Aorta (tissue), 5 donors: ENCODE measurements around the gene SLC6A1. TPM values are rescaled to one million over a fixed set of nuclear protein-coding genes. Genes with fewer than 3 reads are reported as not detected.
"Not testable (repeated sequence)": the region's sequence is repeated elsewhere in the genome, so short reads cannot be mapped to it uniquely, and the experiment has no call there.

Source experiments
- ATAC-seq: fragments of 200-7000 bp; cut with Tn5 transposase; one replicate; pipeline ENCODE4 v1.9.1; 2022; ENCODE audit warnings: moderate library complexity; ENCODE audit not compliant: low FRiP score
- DNase-seq, 2 donors: peaks; one replicate each; pipeline ENCODE4 v3.0.0-alpha.2; 2020
- H3K27ac ChIP-seq, 2 donors: one replicate each; pipeline ENCODE4 v1.5.1; 2013; ENCODE audit warnings: low read length in 2 of 2, mild to moderate bottlenecking in 2 of 2, moderate library complexity in 2 of 2, control low read depth in 1 of 2, inconsistent platforms in 1 of 2, low read depth in 1 of 2
- H3K27me3 ChIP-seq, 2 donors: one replicate each; pipeline ENCODE4 v1.6.1; 2013; ENCODE audit warnings: control low read depth in 1 of 2, low read length in 1 of 2, mild to moderate bottlenecking in 1 of 2, moderate library complexity in 1 of 2; ENCODE audit not compliant: insufficient read depth in 2 of 2, control insufficient read depth in 1 of 2
- H3K36me3 ChIP-seq, 2 donors: one replicate each; pipeline ENCODE4 v1.6.1; 2013; ENCODE audit warnings: control low read depth in 1 of 2, low read length in 1 of 2, mild to moderate bottlenecking in 1 of 2; ENCODE audit not compliant: insufficient read depth in 2 of 2, control insufficient read depth in 1 of 2
- H3K4me1 ChIP-seq, 2 donors: one replicate each; pipeline ENCODE4 v1.6.1; 2013; ENCODE audit warnings: low read length in 2 of 2, control low read depth in 1 of 2, mild to moderate bottlenecking in 1 of 2, moderate library complexity in 1 of 2; ENCODE audit not compliant: insufficient read depth in 2 of 2, control insufficient read depth in 1 of 2
- H3K4me3 ChIP-seq, 2 donors: one replicate each; pipeline ENCODE4 v1.5.1; 2013; ENCODE audit warnings: low read length in 2 of 2, control low read depth in 1 of 2, mild to moderate bottlenecking in 1 of 2
- H3K9me3 ChIP-seq: one replicate; pipeline ENCODE4 v1.6.1; 2013; ENCODE audit warnings: mild to moderate bottlenecking, low read length; ENCODE audit not compliant: control insufficient read depth
- WGBS, 2 donors: extraction: QIAGEN DNeasy Blood & Tissue Kit; methylation state at CpG; one replicate each; pipeline ENCODE4 v1.1.7; 2013; 5-methylcytosine and 5-hydroxymethylcytosine counted together
- intact Hi-C, 2 donors: fragments of 100-400 bp; cut with DNase I; formaldehyde crosslinking; loops; one replicate each; pipeline versions ENCODE4 v1.14.2 to v1.15.0; 2022
- polyA plus RNA-seq, 2 donors: library from polyadenylated mRNA; stranded (reverse); fragments of 200-250 nt; gene quantifications; one replicate each; pipeline ENCODE4 v1.2.3, GENCODE V29; 2013
- total RNA-seq, 2 donors: library from RNA; stranded (reverse); fragmentation: NEBNext Ultra II Directional; extraction: Animal tissue kit (Norgen Biotek cat#: 25700); gene quantifications; one replicate each; pipeline ENCODE4 v1.2.1, GENCODE V29; 2021
- donor health status: healthy with polysubstance abuse.
- donor health status: Bipolar disorder and iron deficiency.
- donor health status: DM: no; HTN: no; CAD: no.
- donor health status: DM: no; HTN: no; CAD: no.
- donor health status: DM: yes; HTN: yes; CAD: no.

Gene SLC6A1
- total and polyA plus RNA-seq, 4 donors: 0.50 to 4.9 (median 1.8) TPM

- H3K36me3 ChIP-seq, H3K27ac ChIP-seq, H3K4me3 ChIP-seq, ATAC-seq, DNase-seq, H3K27me3 ChIP-seq, H3K9me3 ChIP-seq, H3K4me1 ChIP-seq: not testable (repeated sequence)
- intact Hi-C loops: loop anchor here in 1 of 2 donors (5.0 kb wide), 2 partner anchors 71 to 271 kb away; no protein-coding TSS in a partner anchor
- 88 to 90% methylated on average over 39 to 41 of the region's 41 CpGs for WGBS, 2 donors
These were observed 68.8 kb downstream of the SLC6A1 start for GRCh38 chr3:11061268-11061871.

GRCh38 chr3:11062704-11063103, 70.2 kb downstream of the SLC6A1 start:
- Histone ChIP-seq H3K36me3 (no peaks in the 10 kb centered on the region), H3K27ac (no peak overlapping the region), H3K9me3 (peaks cover 6% of the 10 kb centered on the region), H3K4me3 (no peak overlapping the region), H3K27me3 (no peaks in the 10 kb centered on the region), H3K4me1 (no peaks in the 10 kb centered on the region)
- DNase-seq: no peak
- no peak for ATAC-seq
- WGBS, 2 donors: 91 to 94% methylated on average over 7 of the region's 7 CpGs
- intact Hi-C loops: loop anchor here in 1 of 2 donors (5.0 kb wide), 2 partner anchors 70 to 270 kb away; no protein-coding TSS in a partner anchor

GRCh38 chr3:11071096-11071755, 78.7 kb downstream of the SLC6A1 start:
- DNase-seq (no peak), ATAC-seq (no peak)
- Histone ChIP-seq H3K9me3 (peaks cover 6% of the 10 kb centered on the region), H3K27ac (no peak overlapping the region), H3K36me3 (no peaks in the 10 kb centered on the region), H3K4me1 (no peaks in the 10 kb centered on the region), H3K27me3 (no peaks in the 10 kb centered on the region), H3K4me3 (no peak overlapping the region)
- WGBS, 2 donors: 88% methylated on average over 26 of the region's 26 CpGs
- intact Hi-C loops: no loop called here

GRCh38 chr3:11072631-11073030, 80.1 kb downstream of the SLC6A1 start:
- no peak overlapping the region for H3K27ac ChIP-seq
- H3K4me3 ChIP-seq: no peak overlapping the region
- intact Hi-C loops: no loop called here
- H3K9me3 ChIP-seq: peaks cover 4% of the 10 kb centered on the region
- WGBS, 2 donors: 69 to 72% methylated on average over 5 of the region's 5 CpGs
- H3K36me3 ChIP-seq: no peaks in the 10 kb centered on the region
- no peak for ATAC-seq
- no peak for DNase-seq
- no peaks in the 10 kb centered on the region for H3K27me3 ChIP-seq
- no peaks in the 10 kb centered on the region for H3K4me1 ChIP-seq

GRCh38 chr3:11074011-11074410, 81.5 kb downstream of the SLC6A1 start:
- 73 to 81% methylated on average over 2 of the region's 2 CpGs for WGBS, 2 donors
- H3K27ac ChIP-seq: no peak overlapping the region
- no peak for ATAC-seq
- intact Hi-C loops: no loop called here
- H3K9me3 ChIP-seq: no peaks in the 10 kb centered on the region
- H3K4me3 ChIP-seq: no peak overlapping the region
- H3K4me1 ChIP-seq: no peaks in the 10 kb centered on the region
- H3K36me3 ChIP-seq: no peaks in the 10 kb centered on the region
- H3K27me3 ChIP-seq: no peaks in the 10 kb centered on the region
- no peak for DNase-seq

- H3K4me3 ChIP-seq: no peak overlapping the region
- H3K36me3 ChIP-seq: no peaks in the 10 kb centered on the region
- intact Hi-C loops: no loop called here
- no peak for DNase-seq
- no peak for ATAC-seq
- H3K27ac ChIP-seq: no peak overlapping the region
- H3K4me1 ChIP-seq: no peaks in the 10 kb centered on the region
- no peaks in the 10 kb centered on the region for H3K9me3 ChIP-seq
- H3K27me3 ChIP-seq: no peaks in the 10 kb centered on the region
- WGBS, 2 donors: 90 to 93% methylated on average over 3 of the region's 3 CpGs
These were observed 81.9 kb downstream of the SLC6A1 start for GRCh38 chr3:11074451-11074850.

- H3K27ac ChIP-seq, intact Hi-C loops, DNase-seq, ATAC-seq, H3K27me3 ChIP-seq, H3K9me3 ChIP-seq, H3K4me3 ChIP-seq, H3K36me3 ChIP-seq, H3K4me1 ChIP-seq: not testable (repeated sequence)
- 91 to 100% methylated on average over 2 of the region's 2 CpGs for WGBS, 2 donors
These were observed 82.6 kb downstream of the SLC6A1 start for GRCh38 chr3:11075122-11075521.

GRCh38 chr3:11076711-11077110, 84.2 kb downstream of the SLC6A1 start:
- Histone ChIP-seq H3K36me3 (no peaks in the 10 kb centered on the region), H3K9me3 (no peaks in the 10 kb centered on the region), H3K27ac (no peak overlapping the region), H3K4me3 (no peak overlapping the region), H3K27me3 (no peaks in the 10 kb centered on the region), H3K4me1 (no peaks in the 10 kb centered on the region)
- intact Hi-C loops: no loop called here
- 79 to 80% methylated on average over 6 of the region's 6 CpGs for WGBS, 2 donors
- ATAC-seq (no peak), DNase-seq (no peak)

- Histone ChIP-seq H3K27ac (no peak overlapping the region), H3K4me1 (no peaks in the 10 kb centered on the region), H3K36me3 (no peaks in the 10 kb centered on the region), H3K9me3 (no peaks in the 10 kb centered on the region), H3K27me3 (no peaks in the 10 kb centered on the region), H3K4me3 (no peak overlapping the region)
- WGBS, 2 donors: 92 to 95% methylated on average over 2 of the region's 2 CpGs
- intact Hi-C loops: no loop called here
- no peak for DNase-seq
- ATAC-seq: no peak
These were observed 84.9 kb downstream of the SLC6A1 start for GRCh38 chr3:11077466-11077865.
